ENCODE results near the gene CCT5. TPM values are rescaled to one million over a fixed set of nuclear protein-coding genes. Genes with fewer than 3 reads are reported as not detected.

CCT5 gene
- total RNA-seq, 2 experiments from 2014 or later, result 27.4 to 32.0 TPM

DNA sequence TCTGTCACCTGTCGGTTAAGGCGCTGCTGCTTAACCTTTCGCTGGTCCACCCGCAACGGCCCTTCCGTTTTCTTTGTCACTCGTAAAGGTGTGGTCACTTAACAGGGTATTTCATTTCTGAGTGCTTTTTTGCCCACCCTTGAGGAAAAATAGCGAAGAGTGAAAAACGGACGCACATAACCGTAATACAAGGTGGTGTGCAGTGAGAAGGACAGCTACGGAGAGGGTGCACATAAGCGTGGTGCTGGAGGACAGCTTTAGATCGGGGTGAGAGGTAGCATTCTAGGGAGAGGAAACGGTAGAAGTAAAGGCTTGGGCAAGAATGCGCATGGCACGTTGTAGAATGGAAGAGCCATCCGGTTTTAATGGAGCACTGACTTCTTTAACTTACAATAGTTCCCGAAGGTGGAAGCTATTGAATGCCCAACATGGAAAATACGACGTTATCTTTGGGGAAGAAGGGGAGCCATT, 761 bp downstream of the CCT5 start:
- peak in 5 of 14 experiments; percentile 10 to 50 (median 31) for DNase-seq
- H3K27me3 Mint-ChIP-seq, result no peaks in the 10 kb centered on the region
- Histone ChIP-seq H3K27me3 (ENCODE audit: control insufficient read depth in 1 of 2, insufficient read depth in 2 of 2, low read length in 2 of 2) (no peaks in the 10 kb centered on the region), H3K27ac (ENCODE audit: low read depth in 1 of 2, low read length in 2 of 2) (peak overlapping the region in 1 of 2 donors; percentile 84), H3K36me3 (ENCODE audit: insufficient read depth, low read length) (peaks cover 25% of the 10 kb centered on the region), H3K4me1 (ENCODE audit: insufficient read depth, low read length) (peaks cover 43% of the 10 kb centered on the region), H3K9me3 (ENCODE audit: control insufficient read depth in 1 of 2, insufficient read depth in 1 of 2, low read length in 2 of 2) (no peaks in the 10 kb centered on the region), H3K4me3 (ENCODE audit: low read length) (peak overlapping the region; percentile 95)
- no peaks in the 10 kb centered on the region for H3K9me3 Mint-ChIP-seq
- ATAC-seq (ENCODE audit: poor library complexity), result peak; percentile 43
- intact Hi-C loops (cut with DNase I, micrococcal nuclease), result loop anchor here (1.0 to 2.0 kb wide), 3 partner anchors 102 to 510 kb away; partner anchors contain the start of genes DAP (in 1 of the 2) and MARCHF6 (in 1 of the 2)
- no peak for TF ChIP-seq CTCF (IDR thresholded peaks at IDR 0.05)
- H3K4me3 Mint-ChIP-seq, result peak overlapping the region; percentile 98
- ChIA-PET CTCF (interaction anchor here (0.7 kb wide), 1 partner anchor 187 kb away, joined by 3 read pairs; no protein-coding TSS in a partner anchor), POLR2A (interaction anchor here (0.6 to 3.6 kb wide), 7 partner anchors 11 to 510 kb away, joined by 3 to 56 read pairs (median 4); partner anchors contain the start of genes CMBL, DAP and MARCHF6)
- H3K4me1 Mint-ChIP-seq (ENCODE audit: low read depth), result peaks cover 65% of the 10 kb centered on the region
- peaks cover 55% of the 10 kb centered on the region for H3K36me3 Mint-ChIP-seq (ENCODE audit: low read depth)
- peak overlapping the region; percentile 70 for H3K27ac Mint-ChIP-seq

DNA sequence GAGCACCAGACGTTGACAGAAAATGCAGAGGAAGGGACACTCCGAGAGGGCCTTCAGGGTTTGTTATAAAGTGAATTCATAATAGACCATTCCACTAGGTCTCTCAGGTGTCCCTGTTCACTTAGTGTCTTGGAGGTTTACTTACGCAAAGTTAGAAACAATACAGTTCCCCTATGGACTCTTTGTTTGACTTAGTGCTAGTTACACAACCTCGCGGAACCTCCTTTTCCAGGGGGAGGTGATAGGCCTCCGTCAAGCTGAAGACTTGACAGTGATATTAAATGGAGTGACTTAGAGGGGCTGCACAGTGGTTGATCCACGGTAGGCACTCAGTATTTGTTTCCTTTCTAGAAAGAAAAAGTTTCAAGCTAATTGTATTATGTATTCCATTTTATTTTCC, 1.3 kb downstream of the CCT5 start:
- CTCF ChIA-PET, result no interaction called here
- ATAC-seq (ENCODE audit: poor library complexity), result no peak
- Mint-ChIP-seq H3K4me3 (peak overlapping the region; percentile 98), H3K36me3 (ENCODE audit: low read depth) (peaks cover 60% of the 10 kb centered on the region), H3K27me3 (no peaks in the 10 kb centered on the region), H3K9me3 (no peaks in the 10 kb centered on the region), H3K4me1 (ENCODE audit: low read depth) (peaks cover 68% of the 10 kb centered on the region), H3K27ac (peak overlapping the region; percentile 70)
- POLR2A ChIA-PET, result interaction anchor here (0.6 to 3.6 kb wide), 5 partner anchors 11 to 113 kb away, joined by 3 to 56 read pairs (median 4); partner anchors contain the start of genes CMBL and MARCHF6
- intact Hi-C loops (cut with DNase I, micrococcal nuclease), result loop anchor here in 1 of 2 experiments (2.0 kb wide), 2 partner anchors 191 to 509 kb away; partner anchors contain the start of gene DAP
- peaks cover 31% of the 10 kb centered on the region for H3K36me3 ChIP-seq (ENCODE audit: insufficient read depth, low read length)
- TF ChIP-seq CTCF (IDR thresholded peaks at IDR 0.05), result no peak
- H3K9me3 ChIP-seq (ENCODE audit: control insufficient read depth in 1 of 2, insufficient read depth in 1 of 2, low read length in 2 of 2), result no peaks in the 10 kb centered on the region
- H3K27ac ChIP-seq (ENCODE audit: low read depth in 1 of 2, low read length in 2 of 2), result no peak overlapping the region
- H3K4me1 ChIP-seq (ENCODE audit: insufficient read depth, low read length), result peaks cover 43% of the 10 kb centered on the region
- H3K4me3 ChIP-seq (ENCODE audit: low read length), result peak overlapping the region; percentile 95
- DNase-seq, result no peak
- no peaks in the 10 kb centered on the region for H3K27me3 ChIP-seq (ENCODE audit: control insufficient read depth in 1 of 2, insufficient read depth in 2 of 2, low read length in 2 of 2)

- ATAC-seq (ENCODE audit: poor library complexity) (no peak), DNase-seq (no peak)
- H3K27me3 ChIP-seq (ENCODE audit: control insufficient read depth in 1 of 2, insufficient read depth in 2 of 2, low read length in 2 of 2), result no peaks in the 10 kb centered on the region
- Mint-ChIP-seq H3K9me3 (no peaks in the 10 kb centered on the region), H3K27ac (peak overlapping the region; percentile 30), H3K4me3 (peak overlapping the region; percentile 30), H3K36me3 (ENCODE audit: low read depth) (peaks cover 80% of the 10 kb centered on the region), H3K4me1 (ENCODE audit: low read depth) (peaks cover 59% of the 10 kb centered on the region), H3K27me3 (no peaks in the 10 kb centered on the region)
- no peaks in the 10 kb centered on the region for H3K9me3 ChIP-seq (ENCODE audit: control insufficient read depth in 1 of 2, insufficient read depth in 1 of 2, low read length in 2 of 2)
- H3K4me3 ChIP-seq (ENCODE audit: low read length), result no peak overlapping the region
- intact Hi-C loops (cut with DNase I, micrococcal nuclease), result loop anchor here in 1 of 2 experiments (2.0 kb wide), 1 partner anchor 99 kb away; the partner anchor contains the start of gene MARCHF6
- H3K4me1 ChIP-seq (ENCODE audit: insufficient read depth, low read length), result peaks cover 41% of the 10 kb centered on the region
- H3K36me3 ChIP-seq (ENCODE audit: insufficient read depth, low read length), result peaks cover 50% of the 10 kb centered on the region
- TF ChIP-seq CTCF (IDR thresholded peaks at IDR 0.05), result no peak
- CTCF ChIA-PET, result no interaction called here
- H3K27ac ChIP-seq (ENCODE audit: low read depth in 1 of 2, low read length in 2 of 2), result no peak overlapping the region
- POLR2A ChIA-PET, result no interaction called here
Observed at GRCh38 chr5:10253390-10253789, 3.3 kb downstream of the CCT5 start.

Measured in CD4-positive, alpha-beta T cell (primary cell).